ENCODE measurements around the gene ST8SIA2.

- TF ChIP-seq EZH2 (IDR thresholded peaks at IDR 0.05) (no peak), POLR2AphosphoS5 (IDR thresholded peaks at IDR 0.05; ENCODE audit: borderline replicate concordance, low read depth, low read length) (no peak), FOXP2 (optimal IDR thresholded peaks at IDR 0.05; ENCODE audit: control extremely low read depth, extremely low read length, insufficient read depth) (no peak)
These were observed 10.0 kb upstream of the ST8SIA2 start for GRCh38 chr15:92383519-92384324.

All from SK-N-MC (cell line).